SK-N-SH (cell line): ENCODE results near the gene ZMYND19. TPM values are rescaled to one million over a fixed set of nuclear protein-coding genes. Genes with fewer than 3 reads are reported as not detected.

Source experiments
- CTCF ChIA-PET: fragments of 300-600, 350-600 bp; formaldehyde crosslinking; extraction: SDS; loops from one replicate; lab custom pipeline; 2021; lab: Yijun Ruan, JAX
- POLR2A ChIA-PET: fragments of 350-600 bp; sonication (Branson Sonifier 250); formaldehyde crosslinking; extraction: SDS; loops from one replicate; lab custom pipeline; 2020; ENCODE audit warnings: antibody characterized with exemption, inconsistent platforms; lab: Yijun Ruan, JAX
- DNase-seq: peaks from one replicate; pipeline ENCODE4 v3.0.0; 2012
- H2AFZ ChIP-seq: fragments of 200-600 bp; sonication (generic); 2 replicates; pipeline ENCODE4 v1.8.1; 2016; ENCODE audit warnings: antibody characterized with exemption, mild to moderate bottlenecking, low read depth
- H3F3A ChIP-seq: fragments of 200-600 bp; sonication (generic); replicated peaks from 2 replicates; pipeline ENCODE3; 2016; ENCODE audit warnings: antibody characterized with exemption, mild to moderate bottlenecking; ENCODE audit not compliant: insufficient read depth
- H3K27ac ChIP-seq, 2 experiments: fragments of 200-500 bp in 1 of 2; fragments of 200-600 bp in 1 of 2; sonication (Bioruptor generic) in 1 of 2; sonication (generic), shearing (Covaris generic) in 1 of 2; 2 replicates each; pipeline versions ENCODE4 v1.5.1 to v1.6.1; 2014 to 2016; ENCODE audit warnings: low read depth in 2 of 2, inconsistent platforms in 1 of 2, low read length in 1 of 2, mild to moderate bottlenecking in 1 of 2, mixed read lengths in 1 of 2
- H3K27me3 ChIP-seq: fragments of 200-600 bp; sonication (generic), shearing (Covaris generic); 2 replicates; pipeline ENCODE4 v1.6.1; 2016; ENCODE audit warnings: mixed run types; ENCODE audit not compliant: insufficient read depth
- H3K36me3 ChIP-seq, 2 experiments: fragments of 200-500 bp in 1 of 2; fragments of 200-600 bp in 1 of 2; sonication (Bioruptor generic) in 1 of 2; sonication (generic) in 1 of 2; replicated peaks in 1 of 2; 2 replicates each; pipeline versions ENCODE3 to v1.5.1; 2014 to 2016; ENCODE audit warnings: low read length in 1 of 2, mild to moderate bottlenecking in 1 of 2; ENCODE audit not compliant: insufficient read depth in 2 of 2, control insufficient read depth in 1 of 2
- H3K4me1 ChIP-seq, 2 experiments: fragments of 200-500 bp in 1 of 2; fragments of 200-600 bp in 1 of 2; sonication (Bioruptor generic) in 1 of 2; sonication (generic), shearing (Covaris generic) in 1 of 2; 2 replicates each; pipeline versions ENCODE4 v1.5.1 to v1.6.1; 2014 to 2016; ENCODE audit warnings: low read depth in 1 of 2, low read length in 1 of 2, mixed run types in 1 of 2; ENCODE audit not compliant: insufficient read depth in 2 of 2, control insufficient read depth in 1 of 2
- H3K4me2 ChIP-seq: fragments of 200-600 bp; sonication (generic), shearing (Covaris generic); 2 replicates; pipeline ENCODE4 v1.6.1; 2017; ENCODE audit warnings: mixed run types
- H3K4me3 ChIP-seq, 2 experiments: fragments of 200-500 bp in 1 of 2; fragments of 200-600 bp in 1 of 2; sonication (Bioruptor generic) in 1 of 2; sonication (generic), shearing (Covaris generic) in 1 of 2; 2 replicates each; pipeline versions ENCODE4 v1.5.1 to v1.8.1; 2014 to 2016; ENCODE audit warnings: low read depth in 2 of 2, inconsistent platforms in 1 of 2, low read length in 1 of 2, mild to moderate bottlenecking in 1 of 2, mixed read lengths in 1 of 2, moderate library complexity in 1 of 2
- H3K79me2 ChIP-seq: fragments of 200-600 bp; sonication (generic); 2 replicates; pipeline ENCODE4 v1.8.1; 2017; ENCODE audit warnings: mild to moderate bottlenecking; ENCODE audit not compliant: insufficient read depth
- H3K9ac ChIP-seq: fragments of 200-600 bp; sonication (generic); 2 replicates; pipeline ENCODE4 v1.6.1; 2017; ENCODE audit warnings: mixed run types
- H3K9me2 ChIP-seq: fragments of 200-600 bp; sonication (generic); 2 replicates; pipeline ENCODE4 v1.6.1; 2017; ENCODE audit warnings: mixed run types
- H3K9me3 ChIP-seq: fragments of 200-600 bp; sonication (generic); 2 replicates; pipeline ENCODE4 v1.6.1; 2017; ENCODE audit warnings: mixed run types, mild to moderate bottlenecking, moderate library complexity
- H4K20me1 ChIP-seq: fragments of 200-600 bp; sonication (generic); 2 replicates; pipeline ENCODE4 v1.6.1; 2017; ENCODE audit warnings: mild to moderate bottlenecking, mixed run types; ENCODE audit not compliant: insufficient read depth
- CTCF ChIP-seq: fragments of 200-600 bp; sonication (generic); IDR thresholded peaks from 2 replicates; pipeline ENCODE4 v1.6.1; 2017; ENCODE audit warnings: antibody characterized with exemption, mild to moderate bottlenecking, moderate library complexity
- ELF1 ChIP-seq: IDR thresholded peaks from 2 replicates; pipeline ENCODE4 v1.4.0; 2012
- EZH2phosphoT487 ChIP-seq: fragments of 200-600 bp; sonication (generic); IDR thresholded peaks from 2 replicates; pipeline ENCODE4 v1.6.1; 2017; ENCODE audit warnings: low read depth, mixed run types, mild to moderate bottlenecking, antibody characterized with exemption, moderate library complexity, borderline replicate concordance
- FOXJ3 ChIP-seq: sonication (generic); formaldehyde crosslinking; IDR thresholded peaks from 2 replicates; pipeline ENCODE4 v1.5.1; 2020; ENCODE audit warnings: mild to moderate bottlenecking, missing genetic modification reagents
- GABPA ChIP-seq: IDR thresholded peaks from 2 replicates; pipeline ENCODE4 v1.4.0; 2012; ENCODE audit warnings: low read depth, mild to moderate bottlenecking
- JUND ChIP-seq: IDR thresholded peaks from 2 replicates; pipeline ENCODE4 v1.4.0; 2012
- MXI1 ChIP-seq: IDR thresholded peaks from 2 replicates; pipeline ENCODE4 v1.6.1; 2012; ENCODE audit warnings: mild to moderate bottlenecking, low read depth, low read length, improper control_type of control experiment
- NRF1 ChIP-seq: IDR thresholded peaks from 2 replicates; pipeline ENCODE4 v1.6.1; 2012; ENCODE audit warnings: low read depth, mild to moderate bottlenecking, low read length
- POLR2AphosphoS5 ChIP-seq: IDR thresholded peaks from 2 replicates; pipeline ENCODE4 v1.6.1; 2012; ENCODE audit warnings: low read depth, low read length
- SIN3A ChIP-seq: IDR thresholded peaks from 2 replicates; pipeline ENCODE4 v1.6.1; 2012; ENCODE audit warnings: low read depth, mild to moderate bottlenecking, low read length, moderate library complexity, borderline replicate concordance
- TAF1 ChIP-seq: IDR thresholded peaks from 2 replicates; pipeline ENCODE4 v1.6.1; 2012; ENCODE audit warnings: low read depth, mild to moderate bottlenecking, low read length, moderate library complexity, borderline replicate concordance
- TCF12 ChIP-seq: IDR thresholded peaks from 2 replicates; pipeline ENCODE4 v1.4.0; 2012
- USF2 ChIP-seq: fragments of 150-350 bp; IDR thresholded peaks from 2 replicates; pipeline ENCODE4 v1.6.1; 2017; ENCODE audit warnings: antibody characterized with exemption, low read length, low read depth, borderline replicate concordance
- YY1 ChIP-seq: IDR thresholded peaks from 2 replicates; pipeline ENCODE4 v1.4.0; 2012; ENCODE audit warnings: low read depth, mild to moderate bottlenecking
- ZBTB33 ChIP-seq: IDR thresholded peaks from 2 replicates; pipeline ENCODE4 v1.4.0; 2012; ENCODE audit warnings: low read depth, borderline replicate concordance
- WGBS: methylation state at CpG from one replicate; pipeline ENCODE4 v1.1.6; 2017; ENCODE audit warnings: low lambda C conversion rate; 5-methylcytosine and 5-hydroxymethylcytosine counted together
- polyA plus RNA-seq, 3 experiments: library from polyadenylated mRNA; depleted of rRNA; stranded (reverse); fragments of >200 nt; gene quantifications; 2 replicates each; pipeline ENCODE4 v1.2.3, GENCODE V29; 2012

ZMYND19 gene
- polyA plus RNA-seq, 1 of the 3 experiments (the other 2 are of a cell fraction), result 43.1 TPM

- CTCF ChIA-PET, result interaction anchor here (0.7 to 1.4 kb wide), 4 partner anchors 9 to 325 kb away, joined by 3 to 5 read pairs (median 3); no protein-coding TSS in a partner anchor
- no peaks in the 10 kb centered on the region for H3K9me2 ChIP-seq
- H3K4me3 ChIP-seq, result no peak overlapping the region
- peaks cover 11% of the 10 kb centered on the region for H3F3A ChIP-seq
- H3K27me3 ChIP-seq, result no peaks in the 10 kb centered on the region
- H3K79me2 ChIP-seq, result peaks cover 94% of the 10 kb centered on the region
- no peak for DNase-seq
- TF ChIP-seq YY1, result no peak
- TF ChIP-seq NRF1, result no peak
- TF ChIP-seq SIN3A, result no peak
- no peak for TF ChIP-seq POLR2AphosphoS5
- TF ChIP-seq TCF12, result no peak
- no peak for TF ChIP-seq FOXJ3 (CRISPR knock-in tag)
- no peak for TF ChIP-seq USF2
- TF ChIP-seq TAF1, result no peak
- no peak for TF ChIP-seq ELF1
- H2AFZ ChIP-seq, result no peak overlapping the region
- H3K9ac ChIP-seq, result no peak overlapping the region
- peak overlapping the region; percentile 81 for H3K4me2 ChIP-seq
- POLR2A ChIA-PET, result no interaction called here
- no peaks in the 10 kb centered on the region for H3K9me3 ChIP-seq
- H4K20me1 ChIP-seq, result peaks cover 51% of the 10 kb centered on the region
- H3K4me1 ChIP-seq, result peaks cover 15 to 25% of the 10 kb centered on the region in 2 experiments; a peak in 3 of 4 replicates
- no peak overlapping the region for H3K27ac ChIP-seq
- 86% methylated on average over 7 of the region's 7 CpGs for WGBS
- H3K36me3 ChIP-seq, result peaks cover 7 to 17% of the 10 kb centered on the region in 2 experiments
Observed at GRCh38 chr9:137620581-137620980, 30.3 kb upstream of the ZMYND19 start.

GRCh38 chr9:137620048-137620405, 29.7 kb upstream of the ZMYND19 start:
- no peaks in the 10 kb centered on the region for H3K27me3 ChIP-seq
- H3K27ac ChIP-seq, result peak overlapping the region in 1 of 2 experiments; percentile 66; a peak in 2 of 4 replicates
- peaks cover 88% of the 10 kb centered on the region for H3K79me2 ChIP-seq
- H4K20me1 ChIP-seq, result peaks cover 46% of the 10 kb centered on the region
- peak overlapping the region; percentile 86 for H3K9ac ChIP-seq
- WGBS, result 83% methylated on average over 4 of the region's 4 CpGs
- H3K4me1 ChIP-seq, result peaks cover 15 to 25% of the 10 kb centered on the region in 2 experiments; a peak in 3 of 4 replicates
- no peak for DNase-seq
- H3K9me2 ChIP-seq, result no peaks in the 10 kb centered on the region
- TF ChIP-seq GABPA (no peak), ZBTB33 (no peak), EZH2phosphoT487 (no peak), MXI1 (no peak), CTCF (no peak), JUND (no peak), USF2 (no peak)
- H3K9me3 ChIP-seq, result no peaks in the 10 kb centered on the region
- ChIA-PET CTCF (interaction anchor here (1.4 kb wide), 1 partner anchor 13 kb away, joined by 5 read pairs; no protein-coding TSS in a partner anchor), POLR2A (no interaction called here)
- H3K4me3 ChIP-seq, result peak overlapping the region; percentile 76 to 97
- H2AFZ ChIP-seq, result no peak overlapping the region
- peaks cover 13 to 17% of the 10 kb centered on the region in 2 experiments for H3K36me3 ChIP-seq
- H3K4me2 ChIP-seq, result peak overlapping the region; percentile 81
- H3F3A ChIP-seq, result peaks cover 11% of the 10 kb centered on the region
